Parathyroid adenoma (tissue), 2 donors: ENCODE results near the gene UHRF1.

Source experiments
- H2AFZ ChIP-seq: fragments of 300-600 bp; sonication (generic); one replicate; pipeline ENCODE4 v1.7.0; 2017; ENCODE audit warnings: antibody characterized with exemption, mild to moderate bottlenecking
- H3K27ac ChIP-seq: fragments of 300-600 bp; sonication (generic); one replicate; pipeline ENCODE4 v1.7.0; 2017
- H3K27me3 ChIP-seq: fragments of 300-600 bp; sonication (generic); one replicate; pipeline ENCODE4 v1.7.0; 2017; ENCODE audit warnings: low read length; ENCODE audit not compliant: control insufficient read depth, insufficient read depth
- H3K36me3 ChIP-seq: fragments of 300-600 bp; sonication (generic); one replicate; pipeline ENCODE4 v1.7.0; 2017; ENCODE audit warnings: low read length; ENCODE audit not compliant: control insufficient read depth, insufficient read depth
- H3K4me1 ChIP-seq: fragments of 300-600 bp; sonication (generic); one replicate; pipeline ENCODE4 v1.7.0; 2017; ENCODE audit warnings: control low read depth
- H3K4me2 ChIP-seq: fragments of 300-600 bp; sonication (generic); one replicate; pipeline ENCODE4 v1.7.0; 2017; ENCODE audit warnings: low read length
- H3K4me3 ChIP-seq: fragments of 300-600 bp; sonication (generic); one replicate; pipeline ENCODE4 v1.7.0; 2017; ENCODE audit warnings: low read depth, low read length
- H3K79me2 ChIP-seq: fragments of 300-600 bp; sonication (generic); one replicate; pipeline ENCODE4 v1.7.0; 2017; ENCODE audit warnings: control low read depth
- H3K9ac ChIP-seq: fragments of 300-600 bp; sonication (generic); one replicate; pipeline ENCODE4 v1.7.0; 2017; ENCODE audit warnings: mild to moderate bottlenecking
- H3K9me3 ChIP-seq: fragments of 300-600 bp; sonication (generic); one replicate; pipeline ENCODE4 v1.7.0; 2017; ENCODE audit warnings: low read length; ENCODE audit not compliant: control insufficient read depth
- CTCF ChIP-seq: fragments of 300-600 bp; sonication (generic); IDR thresholded peaks from one replicate; pipeline ENCODE4 v1.7.0; 2017; ENCODE audit warnings: antibody characterized with exemption, mild to moderate bottlenecking
- donor health status: primary hyperparathyroidism.

UHRF1 gene

GRCh38 chr19:4867534-4868285 lies 41.6 kb upstream of the UHRF1 start, which contains the start of gene PLIN3:
Gene PLIN3 (minus strand): TSS chr19:4867667. CDS start chr19:4861394, 6,273 bp downstream.
- H3K4me3 ChIP-seq, result peak within 1 kb of the TSS; percentile 67
- peak within 1 kb of the TSS; percentile 34 for H3K9ac ChIP-seq
- no peaks in the 10 kb centered on the region for H3K9me3 ChIP-seq
- no peaks in the 10 kb centered on the region for H3K27me3 ChIP-seq
- peak within 1 kb of the TSS; percentile 78 for H3K4me2 ChIP-seq
- H3K4me1 ChIP-seq, result peaks cover 2% of the 10 kb centered on the region
- no peak for TF ChIP-seq CTCF
- no peaks in the 10 kb centered on the region for H3K36me3 ChIP-seq
- no peaks in the 10 kb centered on the region for H3K79me2 ChIP-seq
- H3K27ac ChIP-seq, result peak within 1 kb of the TSS; percentile 49
- peak within 1 kb of the TSS; percentile 95 for H2AFZ ChIP-seq

- Histone ChIP-seq H3K9me3 (no peaks in the 10 kb centered on the region), H3K4me2 (no peak overlapping the region), H3K4me1 (peaks cover 2% of the 10 kb centered on the region), H3K27me3 (no peaks in the 10 kb centered on the region), H3K4me3 (no peak overlapping the region), H3K9ac (no peak overlapping the region), H3K36me3 (no peaks in the 10 kb centered on the region), H3K79me2 (no peaks in the 10 kb centered on the region), H3K27ac (no peak overlapping the region), H2AFZ (no peak overlapping the region)
- TF ChIP-seq CTCF, result no peak
Observed at GRCh38 chr19:4868286-4868834, 40.9 kb upstream of the UHRF1 start.

GRCh38 chr19:4870025-4870700 lies 39.1 kb upstream of the UHRF1 start:
- H3K4me1 ChIP-seq, result peaks cover 2% of the 10 kb centered on the region
- H3K27ac ChIP-seq, result no peak overlapping the region
- no peak for TF ChIP-seq CTCF
- H3K9me3 ChIP-seq, result no peaks in the 10 kb centered on the region
- H3K4me3 ChIP-seq, result no peak overlapping the region
- no peaks in the 10 kb centered on the region for H3K27me3 ChIP-seq
- no peaks in the 10 kb centered on the region for H3K36me3 ChIP-seq
- no peak overlapping the region for H3K9ac ChIP-seq
- no peak overlapping the region for H2AFZ ChIP-seq
- H3K79me2 ChIP-seq, result no peaks in the 10 kb centered on the region
- H3K4me2 ChIP-seq, result no peak overlapping the region

- no peaks in the 10 kb centered on the region for H3K36me3 ChIP-seq
Observed at GRCh38 chr19:4871711-4872110, 37.6 kb upstream of the UHRF1 start.

More at GRCh38 chr19:4871711-4872110, 37.6 kb upstream of the UHRF1 start:
- TF ChIP-seq CTCF, result no peak
- Histone ChIP-seq H3K9me3 (no peaks in the 10 kb centered on the region), H3K27me3 (no peaks in the 10 kb centered on the region), H3K4me3 (no peak overlapping the region), H3K27ac (no peak overlapping the region), H3K9ac (no peak overlapping the region), H3K79me2 (no peaks in the 10 kb centered on the region), H2AFZ (no peak overlapping the region), H3K4me2 (no peak overlapping the region), H3K4me1 (peaks cover 2% of the 10 kb centered on the region)
